NCI-H1048 (cell line): ENCODE measurements around the gene ITSN2.

Experiments
- DNase-seq: peaks from one replicate; lab custom pipeline; 2025; lab: John Stamatoyannopoulos, UW

Gene ITSN2

DNA sequence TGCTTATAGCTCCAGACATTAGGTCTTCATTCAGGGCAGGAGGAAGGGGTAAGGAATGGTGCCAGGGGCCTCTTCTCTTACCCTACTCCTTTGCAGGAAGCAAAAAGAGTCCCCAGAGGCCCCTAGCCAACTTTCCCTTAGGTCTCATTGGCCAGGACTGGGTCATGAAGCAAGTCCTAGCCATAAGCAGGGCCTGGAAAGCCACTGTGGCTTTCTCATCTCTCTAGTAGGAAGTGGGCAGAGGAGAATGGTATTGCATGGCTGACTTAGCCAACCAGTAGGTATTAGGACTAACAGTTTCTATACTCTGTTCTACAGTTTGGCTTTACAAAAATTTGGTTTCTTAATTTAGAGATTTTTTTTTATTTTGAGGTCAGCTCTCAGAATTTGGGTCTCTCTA, 180.7 kb downstream of the ITSN2 start:
- DNase-seq: no peak

DNA sequence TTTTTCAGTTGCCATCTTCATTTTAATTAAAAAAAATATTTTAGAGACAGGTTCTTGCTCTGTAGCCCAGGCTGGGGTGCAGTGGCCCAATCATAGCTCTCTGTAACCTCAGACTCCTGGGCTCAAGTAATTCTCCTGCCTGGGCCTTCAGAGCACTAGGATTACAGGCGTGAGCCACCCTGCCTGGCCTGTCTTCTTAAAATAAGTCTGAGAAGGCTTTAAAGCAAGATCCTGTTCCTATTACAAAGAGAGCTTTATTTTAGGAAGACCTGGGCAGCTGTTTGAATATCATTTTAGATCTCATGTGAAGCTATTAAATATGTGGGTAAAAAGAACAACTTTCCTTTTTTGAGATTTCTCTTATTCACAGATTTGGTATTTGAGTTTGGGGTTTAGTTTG, 184.0 kb downstream of the ITSN2 start:
- no peak for DNase-seq

DNA sequence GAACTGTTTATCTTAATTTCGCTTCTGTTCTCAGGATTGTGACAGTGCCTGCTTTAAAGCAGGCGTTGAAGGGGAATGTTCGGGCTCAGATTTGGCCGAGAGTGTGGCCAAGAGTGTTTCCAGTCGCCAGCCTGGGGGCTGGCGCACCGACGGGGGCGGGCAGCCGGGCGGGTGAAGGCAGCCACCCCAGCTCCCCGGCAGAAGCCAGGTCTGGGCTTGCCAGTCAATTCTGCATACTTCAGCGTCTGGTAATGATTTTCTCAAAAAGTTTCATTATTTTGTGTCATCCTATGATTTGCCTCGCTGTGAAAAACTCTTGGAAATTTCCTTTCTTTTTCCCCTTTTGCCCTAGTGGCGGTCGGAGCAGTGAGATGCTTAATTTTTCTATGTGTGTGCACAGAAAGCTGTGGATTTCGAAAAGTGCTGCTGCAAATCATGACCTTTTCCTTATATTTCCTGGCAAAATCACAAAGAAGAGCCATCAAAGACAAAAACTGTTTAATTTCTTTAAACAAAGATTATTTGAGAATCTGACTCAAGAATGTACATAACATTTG, 184.6 kb downstream of the ITSN2 start:
- DNase-seq: no peak

DNA sequence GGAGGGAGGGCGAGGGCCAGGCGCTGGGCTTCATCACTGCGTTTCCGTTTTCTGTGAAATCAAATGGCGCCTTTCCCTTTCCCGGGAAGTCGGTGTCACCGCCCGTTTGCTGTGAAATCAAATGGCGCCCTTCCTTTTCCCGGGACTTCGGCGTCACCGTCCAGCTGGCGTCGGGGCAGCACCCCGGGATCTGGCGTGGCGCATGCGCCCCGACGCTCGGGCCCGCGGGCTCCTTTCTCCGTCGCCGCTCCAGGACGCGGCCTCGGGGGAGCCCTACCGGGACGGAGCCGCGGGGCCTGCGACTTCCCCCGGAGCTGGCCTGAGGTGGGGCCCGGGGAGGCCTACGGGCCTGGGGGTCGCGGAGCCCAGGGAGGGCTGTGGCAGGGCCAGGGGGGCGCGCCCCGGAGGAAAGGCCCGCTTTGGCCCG, 185.5 kb downstream of the ITSN2 start, which contains the start of gene FAM228A:
TSS of gene FAM228A (plus strand) at position 203 of the 427 bp plus-strand sequence. CDS start 428 bp downstream, outside the sequence.
- DNase-seq: no peak

DNA sequence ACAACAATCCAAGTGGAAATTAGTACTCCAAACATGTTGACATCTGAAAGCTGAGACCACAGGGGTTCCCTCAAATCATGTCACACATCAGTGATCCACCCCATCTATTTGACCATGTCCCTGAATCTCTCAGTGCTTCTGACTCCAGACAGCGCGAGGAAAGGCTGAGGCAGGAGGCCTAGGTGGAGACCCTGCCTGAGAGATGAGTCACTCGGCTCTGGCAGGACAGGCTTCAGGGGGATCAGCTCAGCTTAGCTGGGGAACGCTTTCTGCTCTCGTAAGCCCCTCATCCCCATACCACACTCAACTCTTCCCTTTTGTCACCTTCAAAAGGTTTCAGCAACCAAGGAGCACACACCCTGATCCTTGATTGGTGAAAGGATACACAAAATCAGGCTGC, 191.3 kb downstream of the ITSN2 start:
- DNase-seq: no peak

DNA sequence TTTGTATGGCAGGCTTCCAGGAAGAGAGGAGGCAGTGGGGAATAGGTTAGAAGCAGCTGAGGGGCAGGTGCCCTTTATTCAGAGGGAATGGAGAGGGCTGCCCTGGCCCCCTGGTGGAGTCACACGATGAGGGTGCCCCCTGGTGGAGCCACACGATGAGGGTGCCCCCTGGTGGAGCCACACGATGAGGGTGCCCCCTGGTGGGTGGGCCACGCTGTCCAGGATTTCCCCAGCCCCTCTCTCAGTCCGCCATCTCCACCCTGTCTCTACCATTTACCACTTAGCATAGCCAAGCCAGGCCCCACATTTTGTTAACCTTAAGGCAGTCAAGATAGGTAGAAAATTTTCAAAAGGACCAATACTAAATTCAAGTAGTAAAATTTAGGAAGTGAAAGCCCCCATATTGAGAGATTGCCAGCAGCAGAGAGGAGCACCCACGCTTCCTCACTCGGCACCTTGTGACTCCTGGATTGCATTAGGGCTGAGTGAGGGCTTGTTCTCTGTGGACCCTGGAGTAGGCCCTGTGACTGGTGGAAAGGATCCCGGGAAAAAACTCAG, 195.8 kb downstream of the ITSN2 start:
- no peak for DNase-seq

DNA sequence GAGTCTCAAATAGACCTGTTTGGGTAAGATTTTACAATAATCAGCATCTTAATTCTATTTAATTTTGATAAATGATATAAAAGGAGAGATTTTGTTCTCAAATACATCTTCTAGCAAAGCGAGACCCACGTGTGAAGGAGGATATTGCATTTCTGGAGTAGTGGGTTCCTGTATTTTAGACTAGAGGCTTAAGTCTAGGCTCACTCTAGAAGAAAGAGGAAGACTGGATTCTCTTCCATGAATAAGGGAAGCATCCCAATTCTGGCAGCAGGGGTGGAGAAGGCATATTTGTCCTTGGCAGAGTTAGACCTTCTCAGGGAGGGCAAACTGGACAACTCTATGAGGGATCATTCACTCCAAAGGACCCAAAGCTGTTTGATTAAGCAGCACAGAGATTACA, 196.7 kb downstream of the ITSN2 start:
- DNase-seq: no peak

DNA sequence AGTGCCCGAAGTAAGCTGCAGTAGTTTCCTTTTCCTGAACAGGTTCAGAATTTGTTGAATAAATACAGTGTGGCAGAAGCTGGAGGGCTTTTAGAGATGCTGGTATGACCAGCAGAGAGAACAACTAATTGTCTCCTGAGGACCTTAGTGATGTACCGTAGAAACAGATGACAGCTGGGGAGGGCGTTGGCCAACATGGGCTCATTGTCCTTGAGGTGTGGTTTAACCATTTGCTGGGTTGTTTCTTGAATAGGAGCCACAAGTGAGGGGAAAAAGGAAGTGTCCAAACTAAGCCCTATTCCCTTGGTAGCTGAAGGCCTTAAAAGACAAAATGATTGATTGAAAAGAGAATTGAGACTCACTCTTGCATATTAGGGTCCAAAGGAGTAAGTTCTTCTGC, 197.2 kb downstream of the ITSN2 start:
- DNase-seq: no peak

DNA sequence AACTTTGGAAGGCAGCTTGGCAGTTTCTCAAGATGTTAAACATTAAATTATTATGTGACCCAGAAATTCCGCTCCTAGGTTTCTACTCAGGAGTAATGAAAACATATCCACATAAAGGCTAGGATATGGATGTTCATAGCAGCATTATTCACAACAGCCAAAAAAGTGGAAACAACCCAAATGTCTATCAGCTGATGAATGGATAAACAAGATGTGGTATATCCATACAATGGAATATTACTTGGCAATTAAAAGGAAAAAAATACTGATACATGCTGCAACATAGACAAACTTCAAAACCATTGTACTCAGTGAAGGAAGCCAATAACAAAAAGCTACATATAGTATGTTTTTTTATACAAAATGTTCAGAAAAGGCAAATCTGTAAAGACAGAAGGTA, 197.8 kb downstream of the ITSN2 start:
- no peak for DNase-seq

DNA sequence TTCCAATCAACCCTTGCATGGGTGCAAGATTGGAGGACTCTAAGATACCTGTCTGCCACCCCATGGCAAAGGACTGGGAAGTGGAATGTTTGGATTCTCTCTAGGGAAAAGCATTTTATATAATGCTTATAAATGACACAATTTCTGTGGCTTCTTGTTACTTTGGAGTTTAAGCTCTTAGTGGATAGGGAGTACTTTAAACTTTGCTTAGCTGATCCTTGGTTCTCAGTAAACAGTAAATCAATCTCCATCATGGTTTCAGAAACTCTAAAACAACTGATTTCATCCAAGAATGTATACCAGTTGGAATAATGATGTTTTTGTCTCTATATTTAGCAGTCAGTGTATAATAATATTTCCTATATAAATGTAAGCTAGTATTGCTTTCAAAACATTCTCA, 199.6 kb downstream of the ITSN2 start:
- DNase-seq: no peak

DNA sequence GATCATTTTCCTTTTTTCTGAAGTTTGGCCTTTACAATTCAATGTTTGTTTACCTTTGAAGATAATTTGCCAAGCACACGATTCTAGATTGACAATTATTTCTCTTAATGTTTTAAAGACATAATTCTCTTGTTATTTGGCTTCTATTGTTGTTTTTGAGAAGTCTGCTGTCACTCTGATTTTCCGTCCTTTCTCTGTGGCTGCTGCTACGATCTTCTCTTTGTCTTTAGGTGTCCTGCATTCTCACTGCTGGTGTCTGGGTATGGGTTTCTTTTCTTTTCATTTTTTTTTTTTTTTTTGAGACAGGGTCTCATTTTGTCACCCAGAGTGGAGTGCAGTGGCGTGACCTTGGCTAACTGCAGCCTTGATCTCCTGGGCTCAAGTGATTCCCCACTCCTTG, 200.6 kb downstream of the ITSN2 start:
- no peak for DNase-seq

DNA sequence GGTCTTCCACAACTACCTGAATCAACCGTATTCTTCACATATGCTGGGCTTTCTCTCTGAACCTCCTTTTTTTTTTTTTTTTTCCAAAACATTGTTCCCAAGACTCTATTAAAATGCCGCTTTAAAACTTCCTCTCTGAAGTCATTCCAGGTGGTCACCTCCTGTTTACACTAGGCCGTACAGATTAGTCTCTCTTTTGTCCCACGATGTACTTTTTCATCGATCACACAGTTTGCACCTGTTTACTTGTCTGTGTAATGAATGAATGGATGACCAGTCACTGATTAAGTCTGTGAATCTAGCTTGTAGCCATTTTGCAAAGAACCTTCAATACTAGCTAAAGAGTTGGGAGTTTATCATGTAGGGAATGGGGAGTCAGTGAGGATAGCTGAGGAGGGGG, 202.2 kb downstream of the ITSN2 start:
- no peak for DNase-seq

DNA sequence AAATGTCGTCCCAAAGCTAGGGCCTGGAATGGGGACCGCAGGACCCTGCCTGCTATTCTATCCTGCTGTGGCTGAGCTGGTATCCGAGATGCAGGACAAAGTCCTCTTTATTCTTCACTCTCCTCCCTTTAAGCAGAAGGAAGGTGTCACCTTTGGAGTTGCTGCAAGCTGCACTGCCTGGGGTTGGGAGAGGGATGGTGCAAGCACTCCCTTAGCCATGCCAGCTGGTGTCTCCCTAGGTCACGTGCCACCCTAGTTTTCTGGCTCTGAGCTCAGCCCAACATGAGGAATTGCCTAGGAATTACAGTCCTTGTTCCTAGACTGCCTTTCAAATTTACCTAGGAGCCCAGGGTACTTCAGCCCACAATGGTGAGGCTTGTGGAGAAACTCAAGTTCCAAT, 206.9 kb downstream of the ITSN2 start:
- no peak for DNase-seq
